ENCODE data around the gene PRMT5.
"Not testable (repeated sequence)": the region's sequence is repeated elsewhere in the genome, so short reads cannot be mapped to it uniquely, and the experiment has no call there.

PRMT5 gene

DNA sequence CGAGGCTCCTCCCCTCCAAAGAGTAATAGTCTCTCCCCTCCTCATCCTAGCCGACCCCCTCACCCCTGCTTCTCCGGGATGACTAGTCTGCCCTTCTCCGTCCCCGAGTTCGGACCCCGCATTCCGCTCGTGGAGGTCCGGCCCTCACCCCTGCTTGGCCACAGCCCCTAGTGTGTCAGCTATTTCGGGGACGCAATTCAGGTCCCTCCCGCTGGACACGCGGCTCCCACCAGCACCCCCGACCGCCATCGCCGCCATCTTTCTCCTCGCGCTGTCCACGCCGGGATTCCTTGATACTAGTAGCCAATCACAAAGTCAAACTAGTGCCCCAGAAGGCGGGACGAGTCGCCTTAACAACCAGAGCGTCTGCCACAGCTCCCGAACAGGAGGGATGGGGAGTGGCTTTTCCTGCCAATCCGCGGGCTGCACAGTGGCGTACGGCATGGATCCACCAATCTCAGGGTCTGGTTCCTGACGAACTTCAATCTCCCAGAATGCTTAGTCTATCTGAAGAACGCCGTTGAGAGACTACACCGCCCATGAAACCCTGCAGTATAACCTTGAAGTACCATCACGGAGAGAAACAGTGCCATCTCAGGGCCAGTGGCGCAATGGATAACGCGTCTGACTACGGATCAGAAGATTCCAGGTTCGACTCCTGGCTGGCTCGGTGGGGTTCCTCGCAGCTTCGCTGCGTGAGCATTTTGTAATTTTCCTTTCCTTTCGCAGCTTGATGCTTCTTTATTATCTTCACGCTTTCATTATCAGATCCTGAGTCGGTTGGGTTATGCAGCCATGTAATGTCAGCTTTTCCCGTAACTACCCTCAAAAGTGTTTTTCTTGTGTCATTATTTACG is at the start of gene PRMT5:
TSS of gene PRMT5 (minus strand) at position 273 of the 857 bp plus-strand sequence. CDS start at position 258, 15 bp downstream.
- DNase-seq, result peak; percentile 98

DNA sequence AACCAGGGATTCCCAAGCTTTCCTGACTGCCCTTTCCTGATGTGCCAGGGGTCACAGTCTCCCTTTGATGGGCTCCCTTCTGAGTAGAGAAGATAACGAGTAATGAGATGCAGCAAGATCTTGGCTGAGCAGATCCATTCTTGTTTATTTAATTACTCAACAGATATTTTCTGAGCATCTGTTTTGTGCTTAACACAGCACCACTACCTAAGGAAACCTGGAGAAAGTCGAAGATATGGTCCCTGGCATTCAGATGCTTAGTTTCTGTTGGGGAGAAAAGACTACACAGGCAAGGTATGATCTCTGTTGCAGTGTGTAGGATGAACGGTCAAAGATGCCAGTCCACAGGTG is 49.3 kb upstream of the PRMT5 start:
- no peak for DNase-seq

DNA sequence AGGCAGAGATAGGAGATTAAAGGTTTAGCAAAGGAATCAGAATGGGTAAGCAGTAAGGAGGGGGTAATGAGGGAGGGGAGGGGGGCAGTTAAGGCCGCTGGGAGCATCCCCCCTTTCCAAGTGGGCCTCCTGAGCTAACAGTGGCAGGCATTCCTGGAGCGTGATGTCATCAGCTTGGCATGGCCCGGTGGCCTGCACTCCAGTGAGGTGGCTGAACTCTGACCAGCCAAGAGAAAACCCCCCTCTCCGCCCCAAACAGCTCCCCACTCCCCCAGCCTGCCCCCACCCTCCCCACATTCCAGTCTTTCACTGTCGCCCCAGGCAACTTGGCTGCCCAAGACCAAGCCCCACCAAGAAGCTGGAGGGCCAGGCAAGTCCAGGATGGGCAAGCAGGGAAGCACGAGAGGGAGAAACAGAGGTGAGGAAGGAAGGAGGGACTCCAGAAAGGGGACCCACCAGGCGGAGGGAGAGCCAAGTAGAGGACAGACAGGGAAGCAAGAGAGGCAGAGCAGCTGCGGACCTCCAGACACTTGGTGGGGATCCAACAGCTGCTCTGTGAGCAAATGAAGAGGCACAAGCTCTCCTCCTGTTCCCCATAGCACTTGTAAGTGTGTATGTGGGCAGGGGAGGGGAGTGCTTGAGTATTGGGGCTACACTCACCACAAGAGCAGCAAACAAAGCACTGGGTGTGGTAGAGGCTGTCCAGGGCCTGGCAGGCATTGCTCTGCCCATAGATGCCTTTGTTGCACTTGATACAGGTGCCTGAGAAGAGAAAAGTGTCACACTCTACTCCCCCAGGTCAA is 48.7 kb upstream of the PRMT5 start:
- no peak for DNase-seq

DNA sequence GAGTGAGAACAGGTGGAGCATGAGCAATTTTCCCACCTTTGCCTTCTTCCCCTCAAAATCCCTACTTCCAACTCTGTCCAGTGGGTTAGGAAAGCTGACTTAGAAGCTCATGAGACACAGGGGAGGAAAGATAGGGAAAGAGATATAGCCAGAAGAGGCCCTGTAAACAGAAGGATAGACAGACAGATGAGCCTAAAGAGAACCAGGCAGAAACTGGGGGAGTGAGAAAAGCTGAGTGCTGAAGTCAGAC is 48.2 kb upstream of the PRMT5 start:
- no peak for DNase-seq

DNA sequence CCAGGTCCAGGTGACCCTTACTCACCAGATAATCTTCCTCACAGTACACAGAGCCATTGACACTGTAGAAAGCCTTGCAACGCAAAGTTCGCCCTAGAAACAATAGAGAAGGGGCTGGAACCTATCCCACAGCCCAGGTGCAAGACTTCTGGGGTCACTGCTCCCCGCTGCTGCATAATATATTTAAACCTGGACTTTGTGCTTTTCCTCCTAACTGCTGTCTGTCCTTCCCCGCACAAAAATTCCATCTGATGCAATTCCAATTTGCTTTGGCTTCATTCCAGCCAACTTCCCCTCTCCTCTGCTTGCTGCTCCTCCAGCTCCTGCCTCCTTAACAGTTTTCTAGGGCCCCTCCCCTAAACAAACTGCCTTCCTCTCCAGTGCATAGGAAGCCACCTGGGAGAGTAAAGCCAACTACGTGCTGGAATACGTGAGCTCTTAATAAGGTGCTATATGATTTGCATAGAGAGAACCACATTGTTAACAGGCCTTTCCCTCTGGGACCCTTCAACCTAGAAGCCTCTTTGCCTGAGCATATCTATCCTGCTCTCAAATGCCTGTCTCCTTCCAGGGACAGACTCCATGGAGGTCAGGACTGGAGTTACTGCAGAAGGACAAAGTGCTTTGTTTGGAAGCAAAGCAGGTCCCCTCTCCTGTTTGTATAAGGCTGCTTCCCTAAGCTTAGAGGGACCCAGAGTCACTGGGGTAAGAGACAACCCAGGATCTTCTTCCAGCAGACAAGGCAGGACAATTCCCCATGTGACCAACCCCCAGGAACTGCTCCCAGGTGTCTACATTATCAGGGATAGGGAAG is 47.7 kb upstream of the PRMT5 start:
- no peak for DNase-seq

DNA sequence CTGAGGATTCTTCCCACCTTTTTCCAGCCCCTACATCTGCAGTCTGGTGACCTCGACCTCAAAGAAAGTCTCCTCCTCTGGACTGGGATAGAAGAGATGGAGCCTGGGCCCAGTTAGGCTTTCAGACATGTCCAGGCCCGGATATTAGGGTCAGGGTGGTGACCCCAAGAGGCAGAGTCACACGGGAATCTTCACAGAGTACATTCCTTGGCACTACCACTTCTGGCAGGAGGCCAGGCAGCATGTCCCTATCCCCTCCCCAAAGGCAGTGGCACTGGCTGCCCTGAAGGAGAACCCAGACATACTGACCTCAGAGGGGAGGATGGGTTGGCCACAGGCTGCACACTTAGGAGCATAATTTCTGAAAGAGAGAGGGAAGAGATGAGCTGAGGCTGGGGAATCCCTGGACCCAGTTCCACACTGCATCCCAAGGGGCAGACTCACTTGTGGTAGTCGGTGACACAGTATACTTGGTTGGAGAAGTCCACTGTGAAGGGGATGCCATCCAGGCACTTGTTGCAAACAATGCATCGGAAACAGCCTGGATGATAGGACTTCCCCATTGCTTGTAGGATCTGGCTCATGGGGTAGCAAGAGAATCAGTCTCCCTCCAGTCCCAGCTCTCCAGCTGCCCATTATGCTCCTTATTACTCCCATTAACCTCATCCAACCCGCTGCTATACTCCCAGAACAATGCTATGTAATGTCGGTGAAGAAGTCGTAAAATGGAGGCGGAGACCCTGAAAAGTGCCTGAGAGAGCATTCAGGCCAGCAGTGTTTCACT is 45.5 kb upstream of the PRMT5 start:
- DNase-seq, result no peak

DNA sequence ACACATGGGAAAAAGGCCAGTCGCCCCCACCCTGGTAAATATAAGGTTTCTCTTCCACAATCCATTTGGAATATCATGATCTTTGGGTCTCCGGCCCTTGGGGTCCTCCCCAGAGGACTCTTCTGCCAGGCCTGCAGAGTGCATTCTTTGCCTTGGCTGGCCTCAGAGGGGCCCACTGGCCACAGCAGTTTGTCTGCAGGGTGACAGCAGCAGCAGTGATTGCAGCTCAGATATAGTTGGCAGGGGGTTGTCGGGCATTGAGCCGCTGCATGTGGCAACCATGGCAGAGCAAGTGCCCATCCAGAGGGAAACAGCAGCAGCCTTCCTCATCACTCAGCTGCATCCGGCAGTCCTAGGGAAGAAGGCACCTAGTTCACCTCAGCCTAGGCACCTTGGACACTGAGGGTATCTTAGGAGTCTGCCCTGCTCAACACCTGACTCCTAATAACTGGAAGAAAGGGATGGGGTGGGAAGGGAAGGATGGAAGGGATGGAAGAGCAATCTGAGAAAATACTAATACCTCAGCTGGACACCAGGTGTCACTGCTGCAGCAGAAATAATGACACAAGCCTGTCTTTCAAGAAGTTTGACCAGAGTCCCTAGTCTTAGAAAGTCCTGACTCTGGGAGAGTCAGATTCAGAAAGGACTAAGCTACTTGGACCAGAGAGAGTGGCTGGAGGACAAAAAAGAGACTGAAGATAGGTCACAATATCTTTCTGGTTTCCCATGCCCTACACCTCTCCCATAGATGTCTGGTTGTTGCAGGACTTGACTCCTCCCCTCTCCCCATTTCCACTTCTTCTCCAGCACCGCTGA is 44.2 kb upstream of the PRMT5 start:
- DNase-seq, result peak in 1 of 2 experiments; percentile 15

DNA sequence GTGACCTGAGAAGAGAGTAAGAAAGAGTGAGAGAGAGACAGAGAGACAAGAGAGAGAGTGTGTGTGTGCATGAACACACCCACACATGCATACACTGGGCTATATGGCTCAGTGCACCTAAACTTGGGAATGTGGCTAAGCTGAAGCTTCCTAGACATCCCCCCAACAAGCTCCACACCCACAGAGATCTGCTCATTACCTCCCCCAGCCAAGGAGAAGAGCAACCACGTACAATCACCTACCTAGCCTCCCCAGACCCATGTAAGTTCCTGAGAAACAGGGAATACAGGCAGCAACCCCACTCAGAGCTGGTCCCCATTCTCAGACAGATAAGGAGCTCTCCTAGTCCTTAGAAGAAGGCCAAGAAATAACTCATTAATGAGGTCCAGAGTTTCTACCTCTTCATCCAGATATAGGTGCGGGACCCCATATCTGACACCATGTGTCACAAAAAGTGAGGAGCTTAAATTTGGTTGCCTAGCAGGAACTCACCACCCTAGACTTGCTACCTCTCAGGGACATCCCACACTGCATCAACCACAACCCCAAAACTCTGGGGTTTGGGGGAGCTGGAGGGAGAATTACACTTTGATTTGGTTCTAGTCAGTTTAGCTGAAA is 43.2 kb upstream of the PRMT5 start:
- no peak for DNase-seq

DNA sequence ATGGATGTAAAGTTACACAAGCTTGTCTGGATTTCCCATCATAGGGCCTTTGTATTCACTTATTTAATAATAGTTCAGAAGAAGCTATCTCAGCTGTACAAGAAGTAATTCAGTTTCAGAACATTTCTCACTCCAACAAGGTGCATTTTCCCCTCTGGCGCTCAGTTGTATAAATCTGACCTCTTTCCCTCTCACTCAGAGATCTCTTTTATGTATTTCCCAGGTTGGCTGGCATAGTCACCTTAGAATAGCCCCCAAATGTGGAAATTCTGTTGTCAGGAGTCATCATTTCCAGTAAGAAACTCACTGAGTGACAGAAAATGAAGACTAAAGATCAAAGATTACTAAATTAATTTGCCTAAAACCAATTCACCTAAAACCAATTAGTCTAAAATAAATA is 42.0 kb upstream of the PRMT5 start:
- DNase-seq, result no peak

DNA sequence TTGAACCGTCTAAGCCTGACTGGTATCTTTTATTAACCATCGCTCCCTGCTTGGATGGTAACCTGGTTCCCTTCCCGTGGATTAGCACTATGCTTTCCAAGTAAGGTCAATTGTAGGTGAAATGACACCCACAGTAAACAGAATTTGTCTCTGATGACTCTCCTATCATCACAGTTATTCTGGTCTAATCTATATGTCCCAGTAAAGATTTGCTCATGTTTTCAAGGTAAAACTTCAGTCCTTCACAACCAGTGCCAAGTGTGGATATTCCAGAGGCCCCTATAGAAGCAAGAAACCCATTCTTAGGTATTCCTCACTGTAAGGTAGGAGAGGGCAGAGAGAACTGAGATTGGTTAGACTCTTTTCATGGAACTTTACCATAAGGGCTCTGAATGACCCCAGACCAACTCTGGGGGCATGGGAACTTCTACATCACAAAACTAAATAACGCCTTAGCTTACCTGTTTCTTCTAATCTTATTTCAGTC is 37.6 kb upstream of the PRMT5 start:
- no peak for DNase-seq

DNA sequence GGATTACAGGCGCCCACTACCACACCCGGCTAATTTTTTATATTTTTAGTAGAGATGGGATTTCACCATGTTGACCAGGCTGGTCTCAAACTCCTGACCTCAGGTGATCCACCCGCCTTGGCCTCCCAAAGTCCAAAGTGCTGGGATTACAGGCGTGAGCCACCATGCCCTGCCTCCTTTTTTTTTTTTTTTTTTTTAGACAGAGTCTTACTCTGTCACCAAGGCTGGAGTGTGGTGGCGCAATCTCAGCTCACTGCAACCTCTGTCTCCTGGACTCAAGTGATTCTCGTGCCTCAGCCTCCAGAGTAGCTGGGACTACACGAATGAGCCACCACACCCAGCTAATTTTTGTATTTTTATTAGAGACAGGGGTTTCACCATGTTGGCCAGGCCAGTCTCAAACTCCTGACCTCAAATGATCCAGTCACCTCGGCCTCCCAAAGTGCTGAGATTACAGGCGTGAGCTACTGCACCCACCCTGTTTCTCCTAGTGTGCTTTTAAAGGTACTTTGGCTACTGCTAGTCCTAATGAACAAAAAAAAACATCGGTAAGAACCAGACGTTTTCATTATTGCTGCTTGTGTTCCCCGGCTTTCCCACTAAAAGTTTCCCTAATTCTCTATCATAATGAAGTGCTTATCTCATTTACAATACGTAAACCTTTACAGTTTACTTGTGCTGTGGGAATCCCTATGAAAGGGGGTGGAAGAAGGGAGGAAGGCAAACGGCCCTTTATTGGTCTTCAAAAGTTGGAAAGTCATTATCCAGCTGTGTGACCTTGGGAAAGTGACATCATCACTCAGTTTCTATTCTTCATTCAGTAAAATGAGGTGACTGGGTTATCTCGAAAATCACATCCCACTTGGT is 37.0 kb upstream of the PRMT5 start:
- not testable (repeated sequence) for DNase-seq

DNA sequence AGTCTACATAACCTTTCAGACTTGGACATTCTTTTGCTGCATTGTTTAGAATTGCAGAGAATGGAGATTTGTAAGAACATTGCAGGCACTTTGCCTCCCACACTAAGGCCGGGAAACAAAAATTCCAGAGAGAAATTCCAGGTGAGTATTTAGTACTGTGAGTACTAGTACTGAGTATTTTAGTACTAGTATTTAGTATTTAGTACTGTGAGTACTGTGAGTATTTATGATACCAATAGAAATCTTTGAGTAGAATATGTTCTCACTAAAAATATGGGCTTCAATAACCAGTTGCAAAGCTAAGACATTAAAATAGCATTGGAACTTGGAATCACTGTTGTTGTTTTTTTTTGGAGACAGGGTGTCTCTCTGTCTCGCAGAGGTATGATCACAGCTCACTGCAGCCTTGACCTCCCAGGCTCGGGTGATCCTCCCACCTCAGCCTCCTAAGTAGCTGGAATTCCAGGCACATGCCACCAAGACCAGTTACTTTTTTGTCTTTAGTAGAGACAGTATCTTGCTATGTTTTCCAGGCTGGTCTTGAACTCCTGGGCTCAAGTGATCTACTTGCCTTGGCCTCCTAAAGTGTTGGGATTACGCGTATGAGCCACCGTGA is 33.0 kb upstream of the PRMT5 start:
- no peak for DNase-seq

DNA sequence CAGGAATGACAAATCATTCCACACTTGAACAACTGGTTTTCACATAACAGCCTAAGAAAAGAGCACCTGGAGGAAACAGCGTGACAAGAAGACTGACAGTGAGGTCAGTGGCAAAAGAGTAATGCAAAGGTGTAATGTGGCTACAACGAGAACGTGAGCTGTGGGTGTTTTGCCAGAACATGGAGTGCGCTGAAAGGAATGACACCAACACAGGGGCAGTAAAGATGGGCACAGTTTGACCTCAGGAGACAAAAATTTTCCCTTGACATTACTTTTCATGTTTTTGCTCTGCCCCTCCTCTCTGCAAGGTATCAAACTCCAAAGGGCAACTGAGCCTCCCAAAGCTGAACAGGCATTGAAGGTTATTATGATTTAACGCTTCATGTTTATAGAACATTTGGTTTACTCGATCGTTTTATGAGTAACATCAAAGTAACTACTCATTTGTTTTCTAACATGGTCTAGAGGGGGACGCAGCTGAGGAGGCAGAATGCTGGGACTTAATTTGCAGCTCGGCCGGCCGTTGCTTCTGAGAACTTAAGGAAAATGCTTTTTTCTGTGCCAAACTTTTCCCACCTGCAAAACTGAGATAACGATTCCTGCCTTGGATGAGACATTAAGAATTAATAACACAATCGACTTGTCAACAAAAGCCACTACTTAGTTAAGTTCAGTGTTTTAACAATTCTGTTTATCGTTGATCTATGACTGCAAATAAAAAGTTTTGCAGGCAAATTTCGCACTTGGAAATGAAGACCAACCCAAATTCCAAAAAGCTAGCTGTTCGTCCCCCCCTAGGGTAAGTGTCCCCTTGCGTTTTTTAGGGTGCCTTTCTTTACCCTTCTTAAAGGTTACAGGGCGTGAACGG is 26.8 kb upstream of the PRMT5 start:
- no peak for DNase-seq

DNA sequence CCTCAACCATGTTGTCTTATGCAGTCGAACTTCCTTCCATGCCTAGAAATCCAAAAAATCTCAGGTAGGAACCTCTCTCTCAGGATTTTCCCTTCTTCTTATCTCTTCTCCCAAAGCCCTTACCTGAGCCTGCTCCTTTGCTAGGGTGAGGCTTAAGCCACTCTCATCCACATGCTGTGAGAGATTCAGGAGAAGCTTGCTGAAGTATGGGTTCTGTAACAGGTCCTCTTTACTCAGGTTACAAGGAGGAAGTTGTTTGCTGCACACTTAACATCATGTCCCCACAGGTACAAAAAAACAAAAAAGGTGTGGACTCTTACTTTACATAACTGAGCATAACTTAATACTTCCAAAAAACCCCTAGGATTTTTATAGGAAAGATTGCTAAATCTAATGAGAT is 23.2 kb upstream of the PRMT5 start:
- DNase-seq, result no peak

DNA sequence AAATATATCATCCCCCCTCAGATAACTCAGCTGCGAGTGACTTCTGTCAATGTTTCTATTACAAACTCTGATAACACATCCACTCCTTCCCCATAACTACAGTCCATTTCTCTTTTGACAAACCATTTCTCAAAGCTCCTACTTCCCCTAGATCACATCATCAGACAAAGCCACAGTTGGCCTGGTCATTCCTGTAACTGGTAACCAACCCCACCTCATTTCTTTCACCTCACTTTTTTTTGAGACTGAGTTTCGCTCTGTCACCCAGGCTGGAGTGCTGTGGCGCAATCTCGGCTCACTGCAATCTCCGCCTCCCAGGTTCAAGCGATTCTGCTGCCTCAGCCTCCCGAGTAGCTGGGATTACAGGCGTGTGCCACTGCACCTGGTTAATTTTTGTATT is 22.6 kb upstream of the PRMT5 start:
- DNase-seq, result not testable (repeated sequence)

DNA sequence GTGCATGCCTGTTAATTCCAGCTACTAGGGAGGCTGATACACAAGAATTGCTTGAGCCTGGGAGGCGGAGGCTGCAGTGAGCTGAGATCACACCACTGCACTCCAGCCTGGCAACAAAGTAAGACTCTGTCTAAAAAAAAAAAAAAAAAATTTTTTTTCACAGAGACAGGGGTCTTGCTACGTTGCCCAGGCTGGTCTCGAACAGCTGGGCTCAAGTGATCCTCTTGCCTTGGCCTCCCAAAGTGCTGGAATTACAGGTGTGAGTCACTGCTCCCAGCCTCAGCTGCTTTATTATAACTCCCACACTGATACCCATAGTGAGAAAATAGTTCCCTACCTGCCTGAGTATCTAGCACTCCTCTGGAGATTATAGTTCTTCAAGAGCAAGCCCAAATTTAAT is 16.5 kb upstream of the PRMT5 start:
- DNase-seq, result no peak

DNA sequence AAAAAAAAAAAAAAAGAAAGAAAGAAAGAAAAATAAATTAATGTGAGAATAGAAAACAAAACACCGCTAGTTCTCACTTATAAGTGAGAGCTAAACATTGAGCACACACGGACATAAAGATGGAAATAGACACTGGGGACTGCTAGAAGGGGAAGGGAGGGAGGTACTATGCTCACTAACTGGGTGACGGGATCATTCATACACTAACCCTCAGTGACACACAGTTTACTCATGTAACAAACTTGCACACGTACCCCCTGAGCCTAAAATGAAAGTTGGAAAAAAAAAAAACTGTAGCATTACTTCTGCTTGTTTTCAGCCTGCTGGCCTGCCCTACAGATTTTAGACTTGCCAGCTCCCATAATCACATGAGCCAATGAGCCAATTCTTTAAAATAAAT is 10.5 kb upstream of the PRMT5 start:
- no peak for DNase-seq

DNA sequence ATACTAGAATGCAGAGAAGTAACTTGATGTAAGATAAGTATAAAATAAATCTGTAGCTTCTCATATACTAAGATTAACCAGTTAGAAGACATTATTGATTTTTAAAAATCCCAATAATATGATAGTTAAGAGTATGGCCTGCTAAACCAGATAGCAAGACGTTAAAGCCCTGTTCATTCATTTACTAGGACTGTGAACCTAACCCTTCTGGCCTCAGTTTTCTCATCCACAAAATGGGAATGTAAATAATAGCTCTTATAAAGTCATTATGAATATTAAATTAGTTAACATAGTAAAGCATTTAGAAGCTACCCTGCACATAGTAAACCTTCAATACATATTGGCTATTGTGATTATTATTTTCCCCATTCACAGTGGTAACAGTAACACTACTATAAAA is 6.0 kb upstream of the PRMT5 start:
- DNase-seq, result no peak

DNA sequence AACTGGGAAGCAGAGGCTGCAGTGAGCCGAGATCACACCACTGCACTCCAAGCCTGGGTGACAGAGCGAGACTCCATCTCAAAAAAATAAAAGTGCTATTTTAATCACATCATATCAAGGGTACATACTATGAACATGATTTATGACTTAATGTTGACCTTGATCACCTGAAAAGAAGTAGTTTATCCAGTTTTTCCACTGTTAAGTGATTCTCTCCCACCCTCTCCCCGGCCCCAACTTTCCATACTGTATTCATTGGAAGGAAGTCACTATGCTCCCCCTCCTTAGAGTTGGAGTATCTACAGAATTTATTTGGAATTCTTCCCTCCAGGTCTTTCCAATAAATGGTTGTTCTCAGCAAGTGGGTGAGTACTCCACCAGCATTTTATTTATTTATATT is 3.0 kb upstream of the PRMT5 start:
- no peak for DNase-seq
